HG03439 (cell line): ENCODE results near the gene DCBLD2.
"Not testable (repeated sequence)": the region's sequence is repeated elsewhere in the genome, so short reads cannot be mapped to it uniquely, and the experiment has no call there.

Experiments used
- ATAC-seq: cut with Tn5 transposase; IDR thresholded peaks from one replicate; pipeline ENCODE4 v1.9.1; 2021; ENCODE audit warnings: mild to moderate bottlenecking, moderate library complexity; ENCODE audit not compliant: unreplicated experiment

The DCBLD2 gene

DNA sequence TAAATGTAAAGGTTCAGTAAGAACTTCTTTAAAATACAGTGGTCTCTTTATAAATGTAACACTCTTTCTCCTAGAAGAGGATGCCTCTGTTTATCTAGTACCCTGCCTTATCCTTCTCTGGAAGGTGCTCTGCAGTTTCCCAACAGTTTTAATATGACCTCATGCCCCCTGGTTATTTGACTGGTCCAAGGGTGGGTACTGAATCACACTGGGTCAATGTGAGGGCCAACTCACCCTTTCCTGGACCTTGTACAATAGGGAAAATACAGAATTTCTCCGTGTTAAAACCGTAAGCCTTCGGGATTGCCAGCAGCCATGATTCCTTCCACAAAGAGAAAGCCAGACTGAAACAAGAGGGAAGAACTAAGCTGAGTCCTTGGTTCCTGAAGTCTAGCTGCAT lies 9.2 kb downstream of the DCBLD2 start:
- no peak for ATAC-seq

DNA sequence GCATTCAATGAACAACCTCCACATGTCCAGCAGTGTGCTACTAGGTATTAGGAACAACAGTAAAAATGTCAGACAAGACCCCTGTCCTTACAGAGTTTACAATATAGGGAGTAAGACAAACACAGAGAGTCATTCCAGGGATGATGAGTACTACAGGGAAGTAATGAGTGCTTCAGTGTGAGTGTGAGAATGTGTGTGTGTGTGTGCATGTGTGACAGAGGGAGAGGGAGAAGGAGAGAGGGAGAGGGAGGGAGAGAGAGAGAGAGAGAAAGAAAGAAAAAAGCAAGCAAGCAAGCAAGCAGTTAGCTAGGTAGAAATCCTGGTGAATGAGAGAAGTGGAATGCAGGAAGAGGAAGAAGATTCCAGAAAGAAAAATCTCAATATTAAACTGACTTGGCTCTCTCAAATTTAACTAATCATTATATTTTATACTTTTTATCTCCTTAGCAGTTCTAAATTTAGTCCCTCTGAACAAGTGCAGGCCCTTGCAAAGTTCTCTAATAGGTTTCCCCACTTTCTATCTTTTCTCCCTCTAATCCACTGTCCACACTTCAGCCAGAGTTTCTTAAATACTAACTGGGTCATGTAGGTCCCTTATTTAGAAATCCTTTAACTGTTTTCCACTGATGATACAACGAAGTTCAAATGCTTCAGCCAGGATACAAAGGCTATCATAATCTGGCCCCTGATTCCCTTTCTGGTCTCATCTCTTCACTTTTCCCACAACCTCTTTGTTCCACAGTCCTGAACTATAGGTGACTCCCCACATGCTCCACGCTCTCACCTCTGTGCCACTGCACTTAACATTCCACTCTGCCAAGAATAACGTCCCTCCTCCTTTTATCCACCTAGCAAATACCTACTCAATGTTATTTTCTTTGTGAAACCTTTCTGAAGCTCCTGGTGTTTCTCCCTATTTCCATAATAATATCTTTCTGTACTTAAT lies 10.3 kb downstream of the DCBLD2 start:
- ATAC-seq: no peak

DNA sequence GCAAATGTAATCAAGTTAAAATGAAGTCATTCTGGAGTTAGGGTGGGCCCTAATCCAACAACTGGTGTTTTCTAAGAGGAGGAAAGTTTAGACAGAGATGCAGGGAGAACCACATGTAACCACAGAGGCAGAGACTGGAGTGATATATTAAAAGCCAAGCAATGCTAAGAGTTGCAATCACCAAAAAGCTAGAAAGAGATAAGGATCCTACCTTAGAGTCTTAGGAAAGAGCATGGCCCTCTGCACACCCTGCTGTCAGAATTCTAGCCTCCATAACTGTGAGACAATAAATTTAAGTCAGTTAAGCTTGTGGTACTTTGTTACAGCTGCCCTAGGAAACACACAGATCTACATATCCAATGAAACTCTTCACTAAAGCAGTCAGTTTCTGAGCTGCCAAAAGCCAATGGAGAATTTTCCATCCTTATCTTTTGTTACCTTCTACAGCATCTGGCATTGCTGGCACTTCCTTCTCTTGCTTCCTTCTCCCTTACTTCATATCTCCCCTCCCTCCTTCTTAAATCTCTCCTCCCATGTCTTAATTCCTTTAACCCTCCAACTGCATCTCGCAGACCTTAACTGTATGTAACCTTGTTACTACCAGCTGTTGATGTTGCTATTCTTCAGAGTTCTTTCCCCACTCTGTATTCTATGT lies 11.2 kb downstream of the DCBLD2 start:
- ATAC-seq: no peak

DNA sequence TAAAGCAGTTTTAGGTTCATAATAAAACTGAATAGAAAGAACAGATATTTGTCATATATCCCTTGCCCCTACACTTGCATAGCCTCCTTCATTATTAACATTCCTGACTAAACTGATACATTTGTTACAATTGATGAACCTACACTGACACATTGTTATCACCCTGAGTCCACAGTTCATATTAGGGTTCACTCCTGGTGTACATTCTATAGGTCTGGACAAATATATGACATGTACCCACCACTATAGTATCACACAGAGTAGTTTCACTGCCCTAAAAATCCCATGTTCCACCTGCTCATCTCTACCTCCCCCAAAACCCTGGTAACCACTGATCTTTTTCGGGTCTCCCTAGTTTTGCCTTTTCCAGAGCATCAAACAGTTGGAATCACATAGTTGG lies 13.8 kb downstream of the DCBLD2 start:
- no peak for ATAC-seq

DNA sequence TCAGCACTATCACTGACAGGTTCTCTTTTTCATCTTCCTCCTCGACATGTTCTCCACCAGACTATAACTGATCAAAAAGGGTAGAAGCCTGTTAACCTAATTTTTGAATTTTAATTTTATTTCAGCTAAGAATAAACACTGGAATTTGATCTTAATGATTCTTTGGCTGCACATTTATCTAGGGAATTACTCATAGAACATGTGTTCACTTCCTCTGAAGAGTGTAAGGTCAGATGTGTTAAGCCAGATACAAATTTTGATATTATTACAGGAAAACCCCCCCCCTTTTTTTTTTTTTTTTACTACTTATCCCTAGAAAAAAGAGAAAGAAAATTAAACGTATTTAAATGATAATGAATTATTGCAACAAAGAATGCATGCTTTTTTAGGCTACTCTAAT lies 15.0 kb downstream of the DCBLD2 start:
- ATAC-seq: no peak

DNA sequence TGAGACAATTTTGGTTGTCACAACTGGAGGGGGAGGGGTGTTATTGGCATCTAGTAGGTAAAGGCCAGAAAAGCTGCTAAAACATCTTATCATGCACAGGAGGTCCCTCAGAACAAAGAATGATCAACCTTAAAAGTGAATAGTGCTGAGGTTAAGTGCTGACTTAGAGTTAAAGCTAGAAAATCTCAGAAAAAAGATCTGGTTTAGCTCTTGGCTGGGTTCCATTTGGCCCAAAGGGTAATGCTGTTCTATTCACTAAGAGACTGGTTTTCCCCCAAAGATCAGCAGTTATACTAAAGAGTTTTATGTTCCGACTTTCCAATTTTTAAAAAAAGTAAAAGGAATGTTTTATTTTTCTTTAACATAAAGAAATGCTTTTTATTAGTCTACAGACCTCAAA lies 15.6 kb downstream of the DCBLD2 start:
- ATAC-seq: no peak

DNA sequence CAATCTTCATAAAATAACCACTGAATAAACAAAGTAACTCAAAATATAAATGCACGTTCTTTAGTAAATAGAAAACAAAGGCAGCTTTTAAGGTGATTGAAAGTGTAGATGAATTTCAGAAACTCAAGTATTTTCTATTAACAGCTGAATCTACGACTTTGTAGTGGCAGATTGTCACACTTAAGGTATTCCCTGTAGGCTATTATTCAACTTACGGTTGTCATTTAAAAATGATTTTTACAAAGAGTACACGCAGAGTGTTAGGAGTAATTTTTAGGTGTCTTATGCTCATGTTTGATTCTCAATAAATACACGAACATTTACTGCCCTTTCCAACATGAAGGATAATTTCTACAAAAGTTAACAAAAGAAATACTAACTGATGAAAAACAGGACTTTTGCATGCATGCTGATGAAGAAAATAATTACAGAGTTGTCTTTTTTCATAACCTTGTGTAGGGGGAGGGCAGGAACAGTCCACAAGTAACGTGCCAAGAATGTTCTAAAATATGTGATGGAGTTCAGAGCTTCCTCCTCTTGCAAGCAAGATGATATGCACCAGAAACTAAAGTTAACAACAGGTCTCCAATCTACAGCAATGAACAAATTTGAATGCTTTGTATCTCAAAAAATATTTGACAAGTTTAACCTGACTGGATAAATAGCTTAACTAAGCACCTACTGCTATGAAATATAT lies 16.7 kb downstream of the DCBLD2 start:
- no peak for ATAC-seq

DNA sequence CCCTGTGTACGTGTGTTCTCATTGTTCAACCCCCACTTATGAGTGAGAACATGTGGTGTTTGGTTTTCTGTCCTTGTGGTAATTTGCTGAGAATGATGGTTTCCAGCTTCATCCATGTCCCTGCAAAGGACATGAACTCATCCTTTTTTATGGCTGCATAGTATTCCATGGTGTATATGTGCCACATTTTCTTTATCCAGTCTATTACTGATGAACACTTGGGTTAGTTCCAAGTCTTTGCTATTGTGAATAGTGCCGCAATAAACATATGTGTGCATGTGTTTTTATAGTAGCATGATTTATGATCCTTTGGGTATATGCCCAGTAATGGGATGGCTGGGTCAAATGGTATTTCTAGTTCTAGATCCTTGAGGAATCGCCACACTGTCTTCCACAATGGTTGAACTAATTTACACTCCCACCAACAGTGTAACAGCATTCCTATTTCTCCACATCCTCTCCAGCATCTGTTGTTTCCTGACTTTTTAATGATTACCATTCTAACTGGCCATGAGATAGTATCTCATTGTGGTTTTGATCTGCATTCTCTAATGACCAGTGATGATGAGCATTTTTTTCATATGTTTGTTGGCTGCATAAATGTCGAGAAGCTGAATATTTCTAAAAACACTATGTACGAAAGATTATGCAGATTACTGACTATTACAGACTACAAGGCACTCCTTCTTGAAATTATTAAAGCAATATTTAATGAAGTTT lies 18.7 kb downstream of the DCBLD2 start:
- ATAC-seq: not testable (repeated sequence)

DNA sequence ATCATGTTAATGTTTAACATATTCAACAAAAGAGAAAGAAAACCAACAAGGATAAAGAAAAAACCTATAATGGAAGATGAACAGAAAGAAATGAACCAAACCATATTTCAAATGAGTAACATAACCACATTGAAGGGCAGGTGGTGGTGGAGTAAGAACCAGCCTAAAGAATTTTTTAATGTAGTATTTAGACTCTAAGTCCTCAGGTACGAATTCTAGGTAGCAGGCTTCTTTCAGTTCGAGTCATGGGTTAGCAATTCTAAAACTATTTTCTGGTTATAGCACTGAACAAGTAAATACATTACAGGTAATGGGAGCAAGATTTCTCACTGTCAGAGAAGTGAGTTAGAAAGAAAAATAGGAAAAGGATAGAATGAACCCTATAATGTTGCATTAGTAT lies 24.4 kb downstream of the DCBLD2 start:
- no peak for ATAC-seq

DNA sequence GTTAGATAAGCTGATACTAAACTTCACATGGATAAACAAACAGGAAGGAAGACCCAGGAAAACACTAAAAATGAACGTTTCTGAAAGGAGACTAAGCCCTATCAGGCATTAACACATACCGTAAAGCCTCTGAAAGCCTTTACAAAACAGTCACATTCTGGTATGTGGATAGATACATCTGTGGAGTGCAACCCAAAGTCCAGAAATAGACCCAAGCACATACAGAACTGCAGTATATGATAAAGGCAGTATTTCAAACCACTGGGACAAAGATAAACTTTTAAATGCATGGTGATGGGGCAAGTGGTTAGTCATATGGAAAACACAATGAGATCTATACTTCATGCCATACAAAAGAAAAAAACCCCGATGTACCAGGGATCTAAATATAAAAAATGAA lies 26.0 kb downstream of the DCBLD2 start:
- ATAC-seq: no peak

DNA sequence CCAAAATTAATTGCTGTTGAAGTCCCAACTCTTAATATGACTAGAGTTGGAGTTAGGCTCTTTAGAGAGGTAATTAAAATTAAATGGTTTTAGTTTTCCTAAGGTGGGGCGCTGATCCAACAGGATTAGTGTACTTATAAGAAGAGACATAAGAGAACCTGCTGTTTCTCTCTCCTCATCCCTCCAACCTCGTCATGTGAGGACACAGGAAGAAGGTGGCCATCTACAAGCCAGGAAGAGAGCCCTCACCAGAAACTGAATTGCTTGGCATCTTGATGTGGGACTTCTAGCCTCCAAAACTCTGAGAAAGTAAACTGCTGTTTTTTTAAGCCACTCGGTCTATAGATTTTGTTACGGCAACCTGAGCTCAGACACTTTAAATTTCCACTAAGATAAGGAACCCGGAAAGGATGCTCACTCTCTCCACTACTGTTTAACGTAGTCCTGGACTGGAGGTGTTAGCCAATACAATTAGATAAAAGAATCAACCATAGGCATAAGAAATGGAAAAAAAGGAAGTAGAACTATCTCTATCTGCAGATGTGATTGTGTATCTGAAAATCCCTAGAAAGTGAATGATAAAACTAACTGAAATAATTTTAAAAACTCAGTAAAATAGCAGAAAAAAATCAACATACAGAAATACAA lies 26.8 kb downstream of the DCBLD2 start:
- no peak for ATAC-seq

DNA sequence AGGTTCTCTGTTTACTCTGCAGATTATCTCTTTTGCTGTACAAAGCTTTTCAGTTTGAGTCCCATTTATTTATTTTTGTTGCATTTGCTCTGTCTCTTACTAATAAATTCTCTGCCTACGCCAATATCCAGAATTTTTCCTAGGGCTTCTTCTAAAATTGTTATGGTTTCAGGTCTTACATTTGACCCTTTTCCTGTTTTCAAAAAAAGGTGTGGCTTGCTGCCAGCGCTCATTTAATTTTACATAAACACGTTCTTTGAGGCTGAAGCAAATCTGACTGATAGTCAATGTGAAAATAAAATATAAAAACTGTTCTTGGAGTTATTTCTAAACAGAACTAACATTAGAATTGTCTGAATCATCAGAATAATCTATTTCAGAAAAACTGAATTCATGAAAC lies 32.1 kb downstream of the DCBLD2 start:
- ATAC-seq: no peak

DNA sequence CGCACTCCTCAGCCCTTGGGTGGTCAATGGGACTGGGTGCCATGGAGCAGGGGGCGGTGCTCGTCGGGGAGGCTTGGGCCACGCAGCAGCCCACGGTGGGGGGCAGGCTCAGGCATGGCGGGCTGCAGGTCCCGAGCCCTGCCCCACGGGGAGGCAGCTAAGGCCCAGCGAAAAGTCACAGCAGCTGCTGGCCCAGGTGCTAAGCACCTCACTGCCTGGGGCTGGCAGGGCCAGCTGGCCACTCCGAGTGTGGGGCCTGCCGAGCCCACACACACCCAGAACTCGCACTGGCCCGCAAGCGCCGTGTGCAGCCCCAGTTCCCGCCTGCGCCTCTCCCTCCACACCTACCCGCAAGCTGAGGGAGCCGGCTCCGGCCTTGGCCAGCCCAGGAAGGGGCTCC lies 43.5 kb downstream of the DCBLD2 start:
- not testable (repeated sequence) for ATAC-seq

DNA sequence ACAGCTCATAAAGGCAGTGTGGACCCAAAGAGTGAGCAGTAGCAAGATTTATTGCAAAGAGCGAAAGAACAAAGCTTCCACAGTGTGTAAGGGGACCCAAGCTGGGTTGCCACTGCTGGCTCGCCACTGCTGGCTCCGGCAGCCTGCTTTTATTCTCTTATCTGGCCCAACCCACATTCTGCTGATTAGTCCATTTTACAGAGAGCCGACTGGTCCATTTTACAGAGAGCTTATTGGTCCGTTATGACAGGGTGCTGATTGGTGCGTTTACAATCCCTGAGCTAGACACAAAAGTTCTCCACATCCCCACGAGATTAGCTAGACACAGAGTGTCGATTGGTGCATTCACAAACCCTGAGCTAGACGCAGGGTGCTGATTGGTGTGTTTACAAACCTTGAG lies 44.2 kb downstream of the DCBLD2 start:
- ATAC-seq: not testable (repeated sequence)

DNA sequence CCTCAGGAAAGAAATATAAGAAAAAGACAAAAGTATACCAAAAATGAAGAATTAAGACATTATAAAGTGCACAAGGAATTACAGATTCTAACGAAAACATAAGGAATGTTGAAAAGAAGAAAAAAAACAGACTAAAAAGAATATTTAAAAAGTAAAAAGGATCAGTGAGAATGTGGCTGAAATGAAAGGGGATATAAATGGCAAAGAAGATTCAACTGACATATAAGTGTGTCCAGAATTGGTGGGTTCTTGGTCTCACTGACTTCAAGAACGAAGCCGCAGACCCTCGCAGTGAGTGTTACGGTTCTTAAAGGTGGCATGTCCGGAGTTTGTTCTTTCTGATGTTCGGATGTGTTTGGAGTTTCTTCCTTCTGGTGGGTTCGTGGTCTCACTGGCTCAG lies 44.8 kb downstream of the DCBLD2 start:
- no peak for ATAC-seq

DNA sequence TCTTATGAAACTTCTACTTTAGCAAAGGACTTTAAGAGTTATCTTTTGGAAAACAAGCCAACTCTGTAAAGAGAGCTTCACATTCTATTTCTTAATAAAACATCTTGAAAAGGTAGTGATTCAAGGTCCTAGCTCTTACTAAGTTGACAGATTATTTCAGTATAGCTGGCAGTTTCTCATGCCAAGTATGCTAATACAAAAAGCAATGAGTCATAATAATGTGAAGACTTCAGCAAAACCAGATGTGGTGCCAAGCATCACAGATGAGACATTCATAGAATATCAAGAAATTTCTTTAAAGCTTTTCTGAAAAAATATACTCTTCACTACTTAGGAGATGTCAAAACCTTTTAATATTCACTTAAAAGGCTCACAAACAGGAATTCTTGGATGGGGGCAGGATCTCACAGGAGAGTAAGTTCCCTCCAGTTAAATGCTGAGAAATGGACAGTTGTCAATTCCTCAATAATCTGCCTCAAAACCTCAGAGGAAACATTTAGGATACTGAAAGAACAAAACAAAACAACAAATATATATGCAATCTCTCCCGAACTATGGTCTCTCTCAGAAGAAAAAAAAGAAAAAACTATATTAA lies 45.6 kb downstream of the DCBLD2 start:
- ATAC-seq: no peak

DNA sequence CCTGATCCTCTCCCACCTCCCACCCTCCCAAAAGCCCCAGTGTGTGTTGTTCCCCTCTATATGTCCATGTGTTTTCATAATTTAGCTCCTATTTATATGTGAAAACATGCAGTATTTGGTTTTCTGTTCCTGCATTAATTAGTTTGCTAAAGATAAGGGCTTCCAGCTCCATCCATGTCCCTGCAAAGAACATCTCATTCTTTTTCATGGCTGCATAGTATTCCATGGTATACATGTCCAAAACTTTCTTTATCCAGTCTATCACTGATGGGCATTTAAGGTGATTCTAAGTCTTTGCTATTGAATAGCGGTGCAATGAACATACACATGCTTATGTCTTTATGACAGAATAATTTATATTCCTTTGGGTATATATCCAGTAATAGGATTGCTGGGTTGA lies 53.4 kb downstream of the DCBLD2 start:
- no peak for ATAC-seq

DNA sequence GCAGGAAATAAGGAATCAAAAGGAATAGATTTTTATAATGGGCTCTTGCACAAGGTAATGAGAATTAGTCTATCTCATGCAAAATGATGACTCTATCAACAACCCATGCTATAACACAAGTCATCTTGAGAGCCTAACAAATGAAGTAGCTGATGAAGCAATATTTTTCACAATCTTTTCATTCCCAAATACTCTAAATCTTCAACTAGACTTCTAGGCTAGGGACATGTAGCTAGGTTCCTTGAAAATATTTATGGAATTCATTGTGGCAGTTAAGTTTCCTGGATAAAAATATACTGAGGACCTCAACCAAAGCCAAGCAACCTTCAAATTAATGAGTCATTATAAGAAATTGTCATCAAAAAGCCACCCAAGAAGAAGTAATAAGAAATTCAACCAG lies 55.4 kb downstream of the DCBLD2 start:
- no peak for ATAC-seq

DNA sequence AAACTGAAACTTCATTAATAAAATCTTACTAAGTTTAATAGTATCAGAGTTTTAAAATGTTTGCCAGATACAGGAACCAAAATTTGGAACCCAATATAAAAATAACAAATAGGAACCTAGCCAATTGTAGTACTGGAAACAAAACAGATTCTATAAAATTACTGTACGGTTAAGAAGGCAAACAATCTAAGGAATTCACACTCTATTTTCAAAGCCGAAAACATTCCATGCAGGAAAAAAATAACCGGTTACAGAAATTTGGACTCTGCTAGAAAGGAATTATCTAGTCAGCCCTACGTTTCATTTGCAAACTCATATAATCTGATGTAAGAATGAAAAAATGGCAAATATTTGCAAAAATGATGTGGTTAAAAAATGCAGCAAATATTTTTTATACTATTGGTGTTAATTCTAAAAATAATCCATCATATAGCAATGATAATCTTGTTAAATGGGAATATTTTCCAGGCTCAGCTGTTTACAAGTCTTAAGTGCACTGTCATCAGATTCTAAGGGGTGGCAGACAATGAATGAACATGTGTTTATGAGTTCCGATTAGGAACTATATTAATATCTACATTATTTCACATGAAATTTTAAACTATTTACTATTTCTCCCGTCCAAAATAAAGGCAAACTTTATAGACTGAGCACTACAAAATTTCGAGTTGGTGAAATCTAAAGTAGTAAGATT lies 58.1 kb downstream of the DCBLD2 start:
- no peak for ATAC-seq

DNA sequence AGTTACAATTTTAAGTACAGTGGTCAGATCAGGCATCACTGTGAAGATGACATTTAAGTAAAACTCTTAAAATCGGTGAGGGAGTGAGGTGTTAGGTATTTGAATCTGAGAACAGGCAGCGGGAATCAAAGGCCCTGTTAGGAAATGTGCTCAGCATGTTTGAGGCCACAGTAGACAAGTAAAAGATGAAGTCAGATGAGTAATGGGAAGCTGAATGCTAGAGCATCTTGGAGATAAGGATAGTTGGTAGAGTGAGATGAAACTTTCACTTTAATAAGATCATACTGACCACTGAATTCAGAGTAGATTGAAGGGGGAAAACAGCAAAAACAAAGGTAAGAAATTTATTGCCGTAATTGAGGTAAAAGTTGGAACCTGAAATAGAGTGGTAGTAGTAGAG lies 61.6 kb downstream of the DCBLD2 start:
- no peak for ATAC-seq
